ENCODE results near the gene TMEM107.

Gene TMEM107

GRCh38 chr17:8204761-8205555 lies 28.8 kb upstream of the TMEM107 start:
- Histone ChIP-seq H3K4me3 (ENCODE audit: low read depth, low read length) (no peak overlapping the region), H3K27ac (ENCODE audit: extremely low read depth, low read depth, low read length) (peak overlapping the region; percentile 49; the same call in 1 of the 2 replicates), H3K4me1 (ENCODE audit: control insufficient read depth, insufficient read depth, low read length) (peaks cover 8% of the 10 kb centered on the region), H3K9me3 (ENCODE audit: control insufficient read depth, insufficient read depth, low read depth, low read length) (no peaks in the 10 kb centered on the region), H3K36me3 (ENCODE audit: control insufficient read depth in 2 of 2, insufficient read depth in 1 of 2, low read length in 2 of 2) (peaks cover 60 to 66% of the 10 kb centered on the region in 2 experiments)
- POLR2A ChIA-PET, result interaction anchor here (0.6 to 16.4 kb wide), 3 partner anchors 14 to 51 kb away, joined by 3 to 394 read pairs (median 218); partner anchors contain the start of gene BORCS6
- TF ChIP-seq ZNF114 (tag by site-specific recombination; IDR thresholded peaks at IDR 0.05) (no peak), ZBTB21 (tag by site-specific recombination; IDR thresholded peaks at IDR 0.05) (no peak), ZNF623 (tag by site-specific recombination; IDR thresholded peaks at IDR 0.05) (no peak), ZBTB8A (tag by site-specific recombination; IDR thresholded peaks at IDR 0.05) (no peak), KLF1 (tag by site-specific recombination; IDR thresholded peaks at IDR 0.05) (no peak), SP3 (tag by site-specific recombination; IDR thresholded peaks at IDR 0.05) (no peak)
- CTCF ChIA-PET, result interaction anchor here (1.4 kb wide), 1 partner anchor 67 kb away, joined by 6 read pairs; no protein-coding TSS in a partner anchor

GRCh38 chr17:8192070-8192815 lies 16.1 kb upstream of the TMEM107 start:
- ChIA-PET POLR2A (interaction anchor here (0.5 to 13.9 kb wide), 13 partner anchors 13 to 261 kb away, joined by 3 to 394 read pairs (median 4); partner anchors contain the start of genes AURKB, CTC1, HES7 and SLC25A35), CTCF (interaction anchor here (0.6 to 1.1 kb wide), 3 partner anchors 12 to 769 kb away, joined by 3 to 6 read pairs (median 3); no protein-coding TSS in a partner anchor)
- Histone ChIP-seq H3K27ac (ENCODE audit: extremely low read depth, low read depth, low read length) (peak overlapping the region; percentile 54), H3K9me3 (ENCODE audit: control insufficient read depth, insufficient read depth, low read depth, low read length) (no peaks in the 10 kb centered on the region), H3K36me3 (ENCODE audit: control insufficient read depth in 2 of 2, insufficient read depth in 1 of 2, low read length in 2 of 2) (no peaks in the 10 kb centered on the region), H3K4me3 (ENCODE audit: low read depth, low read length) (peak overlapping the region; percentile 23), H3K4me1 (ENCODE audit: control insufficient read depth, insufficient read depth, low read length) (peaks cover 13% of the 10 kb centered on the region)
- TF ChIP-seq ZBTB48 (tag by site-specific recombination; IDR thresholded peaks at IDR 0.05) (peak; percentile 96), GLI2 (tag by site-specific recombination; IDR thresholded peaks at IDR 0.05; ENCODE audit: borderline replicate concordance, low read depth) (no peak), ZNF747 (tag by site-specific recombination; IDR thresholded peaks at IDR 0.05) (no peak), KLF16 (tag by site-specific recombination; IDR thresholded peaks at IDR 0.05) (peak; percentile 62), ZNF366 (tag by site-specific recombination; conservative IDR thresholded peaks at IDR 0.05) (peak; percentile 94), ZSCAN4 (tag by site-specific recombination; IDR thresholded peaks at IDR 0.05) (no peak), ZNF211 (tag by site-specific recombination; IDR thresholded peaks at IDR 0.05; ENCODE audit: low read depth) (no peak), ZNF792 (tag by site-specific recombination; IDR thresholded peaks at IDR 0.05) (no peak), ZBTB8A (tag by site-specific recombination; IDR thresholded peaks at IDR 0.05) (0 out of 2 replicates have a peak, but pooled peaks have one; percentile 26), ZBTB7A (tag by site-specific recombination; IDR thresholded peaks at IDR 0.05; ENCODE audit: low read depth) (no peak), ZNF692 (tag by site-specific recombination; IDR thresholded peaks at IDR 0.05) (0 out of 2 replicates have a peak, but pooled peaks have one; percentile 26), ZNF544 (tag by site-specific recombination; IDR thresholded peaks at IDR 0.05) (no peak), KLF9 (tag by site-specific recombination; IDR thresholded peaks at IDR 0.05; ENCODE audit: low read depth) (peak; percentile 47; the same call in 1 of the 2 replicates), PRDM2 (tag by site-specific recombination; IDR thresholded peaks at IDR 0.05; ENCODE audit: borderline replicate concordance) (no peak)
- TF ChIP-seq, protein P1, sequence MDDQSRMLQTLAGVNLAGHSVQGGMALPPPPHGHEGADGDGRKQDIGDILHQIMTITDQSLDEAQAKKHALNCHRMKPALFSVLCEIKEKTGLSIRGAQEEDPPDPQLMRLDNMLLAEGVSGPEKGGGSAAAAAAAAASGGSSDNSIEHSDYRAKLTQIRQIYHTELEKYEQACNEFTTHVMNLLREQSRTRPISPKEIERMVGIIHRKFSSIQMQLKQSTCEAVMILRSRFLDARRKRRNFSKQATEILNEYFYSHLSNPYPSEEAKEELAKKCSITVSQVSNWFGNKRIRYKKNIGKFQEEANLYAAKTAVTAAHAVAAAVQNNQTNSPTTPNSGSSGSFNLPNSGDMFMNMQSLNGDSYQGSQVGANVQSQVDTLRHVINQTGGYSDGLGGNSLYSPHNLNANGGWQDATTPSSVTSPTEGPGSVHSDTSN (CRISPR knock-in tag; IDR thresholded peaks at IDR 0.05), result no peak
- TF ChIP-seq, protein P2, sequence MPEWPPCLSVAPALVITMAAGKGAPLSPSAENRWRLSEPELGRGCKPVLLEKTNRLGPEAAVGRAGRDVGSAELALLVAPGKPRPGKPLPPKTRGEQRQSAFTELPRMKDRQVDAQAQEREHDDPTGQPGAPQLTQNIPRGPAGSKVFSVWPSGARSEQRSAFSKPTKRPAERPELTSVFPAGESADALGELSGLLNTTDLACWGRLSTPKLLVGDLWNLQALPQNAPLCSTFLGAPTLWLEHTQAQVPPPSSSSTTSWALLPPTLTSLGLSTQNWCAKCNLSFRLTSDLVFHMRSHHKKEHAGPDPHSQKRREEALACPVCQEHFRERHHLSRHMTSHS (tag by site-specific recombination; IDR thresholded peaks at IDR 0.05), result no peak
